Activated naive CD8-positive, alpha-beta T cell treated with anti-CD3 and anti-CD28 coated beads, Interleukin-2, amount 10 ng/mL, durations not matched to agents 7 days and 5 days (primary cell): Measurements from ENCODE around the gene DDR2. TPM values are rescaled to one million over a fixed set of nuclear protein-coding genes. Genes with fewer than 3 reads are reported as not detected.

ENCODE experiments used
- ATAC-seq: fragments of 150-1000 bp; cut with Tn5 transposase; one replicate; pipeline ENCODE4 v1.10.0; 2021; ENCODE audit warnings: low read depth, moderate library complexity
- POLR2A ChIA-PET: fragments of 350-600 bp; sonication (Branson Sonifier 250); formaldehyde crosslinking; loops from one replicate; lab custom pipeline; 2021; ENCODE audit warnings: antibody characterized with exemption; lab: Charles Lee
- DNase-seq: peaks from one replicate; pipeline ENCODE4 v3.0.0; 2021
- H3K27ac Mint-ChIP-seq: one replicate; pipeline ENCODE4 v1.8.0; 2022; ENCODE audit warnings: mild to moderate bottlenecking, mixed read lengths
- H3K27me3 Mint-ChIP-seq: one replicate; pipeline ENCODE4 v1.8.0; 2022; ENCODE audit warnings: mild to moderate bottlenecking, moderate library complexity, mixed read lengths
- H3K36me3 Mint-ChIP-seq: one replicate; pipeline ENCODE4 v1.8.0; 2021; ENCODE audit warnings: mild to moderate bottlenecking, mixed read lengths
- H3K4me1 Mint-ChIP-seq: one replicate; pipeline ENCODE4 v1.8.0; 2021; ENCODE audit warnings: mixed read lengths
- H3K4me3 Mint-ChIP-seq: one replicate; pipeline ENCODE4 v1.8.0; 2022; ENCODE audit warnings: mild to moderate bottlenecking, moderate library complexity, mixed read lengths
- H3K9me3 Mint-ChIP-seq: one replicate; pipeline ENCODE4 v1.8.0; 2021; ENCODE audit warnings: mixed read lengths
- total RNA-seq, 2 experiments: library from RNA; stranded (reverse); gene quantifications; one replicate each; pipeline ENCODE4 v1.2.3, GENCODE V29; 2021

DDR2 gene
- total RNA-seq, 2 experiments from 2014 or later = 0.14 to 0.34 TPM

DNA sequence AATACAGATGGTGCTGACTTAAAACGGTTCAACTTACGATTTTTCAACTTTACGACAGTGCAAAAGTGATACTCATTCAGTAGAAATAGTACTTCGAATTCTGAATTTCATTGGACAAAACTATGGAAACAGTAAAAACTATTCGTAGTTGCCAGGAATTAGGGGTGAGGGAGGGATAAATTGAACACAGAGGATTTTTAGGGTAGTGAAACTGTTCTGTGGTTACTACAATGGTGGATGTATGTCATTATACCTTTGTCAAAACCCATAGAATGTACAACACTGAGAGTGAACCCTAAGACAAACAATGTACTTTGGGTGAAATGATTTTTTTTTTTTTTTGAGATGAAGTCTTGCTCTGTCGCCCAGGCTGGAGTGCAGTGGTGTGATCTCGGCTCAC is 7.5 kb downstream of the DDR2 start:
- no peak overlapping the region for H3K27ac Mint-ChIP-seq
- H3K36me3 Mint-ChIP-seq = no peaks in the 10 kb centered on the region
- POLR2A ChIA-PET = no interaction called here
- ATAC-seq = no peak
- no peaks in the 10 kb centered on the region for H3K9me3 Mint-ChIP-seq
- H3K4me1 Mint-ChIP-seq = no peaks in the 10 kb centered on the region
- H3K4me3 Mint-ChIP-seq = no peak overlapping the region
- H3K27me3 Mint-ChIP-seq = peaks cover 3% of the 10 kb centered on the region
- DNase-seq = no peak

DNA sequence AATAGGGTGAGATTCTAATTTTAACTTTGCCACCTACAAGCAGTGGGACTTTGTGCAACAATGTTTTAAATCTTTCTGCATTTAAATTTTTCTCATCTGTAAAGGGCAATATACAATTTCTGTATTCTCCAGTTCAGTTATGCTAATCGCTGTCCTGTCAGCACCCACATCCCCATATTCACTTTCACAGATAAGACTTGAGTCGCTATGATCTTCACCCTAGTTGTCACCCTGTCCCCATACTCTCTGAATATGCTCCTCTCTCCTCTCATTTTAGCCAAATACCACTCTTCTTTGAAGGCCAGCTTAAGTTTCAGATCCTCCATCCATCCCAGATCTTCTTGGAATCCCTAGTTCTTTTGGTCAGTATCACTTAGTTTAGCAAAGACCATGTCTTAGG is 8.8 kb downstream of the DDR2 start:
- H3K27ac Mint-ChIP-seq = no peak overlapping the region
- no peak for ATAC-seq
- peaks cover 3% of the 10 kb centered on the region for H3K27me3 Mint-ChIP-seq
- DNase-seq = no peak
- POLR2A ChIA-PET = no interaction called here
- H3K4me3 Mint-ChIP-seq = no peak overlapping the region
- H3K36me3 Mint-ChIP-seq = no peaks in the 10 kb centered on the region
- no peaks in the 10 kb centered on the region for H3K9me3 Mint-ChIP-seq
- no peaks in the 10 kb centered on the region for H3K4me1 Mint-ChIP-seq

DNA sequence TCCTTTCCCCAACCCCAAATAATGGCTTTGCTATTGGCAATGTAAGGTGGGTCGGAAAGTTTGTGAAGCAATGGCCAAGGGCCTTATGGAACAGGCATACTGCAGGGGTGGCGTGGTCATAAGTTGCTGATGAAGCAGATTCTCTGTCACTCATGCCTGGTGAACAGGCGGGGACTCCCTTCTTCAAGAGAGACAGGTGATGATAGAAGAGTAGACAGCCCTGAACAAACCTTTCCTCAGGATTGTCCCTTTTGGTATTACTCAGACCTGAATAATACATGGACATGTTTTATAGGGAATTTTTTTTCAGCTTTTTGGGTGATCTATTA is 12.7 kb downstream of the DDR2 start:
- H3K36me3 Mint-ChIP-seq = no peaks in the 10 kb centered on the region
- peaks cover 6% of the 10 kb centered on the region for H3K27me3 Mint-ChIP-seq
- H3K27ac Mint-ChIP-seq = no peak overlapping the region
- ATAC-seq (no peak), DNase-seq (no peak)
- H3K4me3 Mint-ChIP-seq = no peak overlapping the region
- H3K4me1 Mint-ChIP-seq = no peaks in the 10 kb centered on the region
- POLR2A ChIA-PET = no interaction called here
- no peaks in the 10 kb centered on the region for H3K9me3 Mint-ChIP-seq

DNA sequence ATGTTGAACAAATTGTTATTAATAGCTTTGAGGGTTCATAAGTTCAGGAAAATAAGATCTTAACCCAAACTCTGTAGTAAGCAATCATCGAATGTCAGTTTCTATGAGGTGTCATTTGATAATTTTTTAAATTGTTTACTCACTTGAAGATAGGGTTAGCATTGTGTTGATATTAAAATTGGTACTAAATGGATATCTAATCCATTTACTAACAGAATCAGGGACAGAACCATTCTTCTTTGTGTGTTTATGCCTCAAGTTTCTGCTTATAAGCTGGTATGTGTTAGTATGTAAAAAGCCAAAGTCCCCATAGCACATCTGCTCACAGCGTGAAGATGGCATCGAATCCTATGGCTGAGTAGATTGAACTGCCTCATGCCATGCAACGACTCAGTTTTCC is 13.4 kb downstream of the DDR2 start:
- no peak for ATAC-seq
- H3K36me3 Mint-ChIP-seq = no peaks in the 10 kb centered on the region
- no peaks in the 10 kb centered on the region for H3K4me1 Mint-ChIP-seq
- H3K27ac Mint-ChIP-seq = no peak overlapping the region
- no peak for DNase-seq
- POLR2A ChIA-PET = no interaction called here
- H3K4me3 Mint-ChIP-seq = no peak overlapping the region
- H3K27me3 Mint-ChIP-seq = peaks cover 6% of the 10 kb centered on the region
- no peaks in the 10 kb centered on the region for H3K9me3 Mint-ChIP-seq

DNA sequence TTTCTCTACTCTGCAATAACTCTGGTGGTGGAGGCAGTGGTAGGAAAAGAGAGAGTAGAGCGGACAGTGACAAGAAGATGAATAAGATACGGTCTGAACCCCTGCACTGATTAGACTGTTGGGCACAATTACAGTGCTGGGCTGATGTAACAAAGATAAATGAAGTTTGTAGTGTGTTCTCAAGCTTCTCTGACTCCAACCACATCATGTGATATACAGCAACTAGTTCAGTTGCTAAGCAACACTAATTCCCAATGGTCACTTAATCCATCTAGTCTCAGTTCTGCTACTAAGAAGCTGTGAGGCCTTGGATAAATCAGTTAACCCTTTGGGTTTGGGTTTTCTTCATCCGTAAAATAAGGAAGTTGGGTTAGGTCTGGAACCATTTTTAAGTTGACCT is 17.3 kb downstream of the DDR2 start:
- Mint-ChIP-seq H3K4me1 (no peaks in the 10 kb centered on the region), H3K36me3 (no peaks in the 10 kb centered on the region), H3K27ac (no peak overlapping the region), H3K9me3 (no peaks in the 10 kb centered on the region), H3K27me3 (peaks cover 13% of the 10 kb centered on the region), H3K4me3 (no peak overlapping the region)
- DNase-seq = no peak
- no peak for ATAC-seq
- POLR2A ChIA-PET = no interaction called here

DNA sequence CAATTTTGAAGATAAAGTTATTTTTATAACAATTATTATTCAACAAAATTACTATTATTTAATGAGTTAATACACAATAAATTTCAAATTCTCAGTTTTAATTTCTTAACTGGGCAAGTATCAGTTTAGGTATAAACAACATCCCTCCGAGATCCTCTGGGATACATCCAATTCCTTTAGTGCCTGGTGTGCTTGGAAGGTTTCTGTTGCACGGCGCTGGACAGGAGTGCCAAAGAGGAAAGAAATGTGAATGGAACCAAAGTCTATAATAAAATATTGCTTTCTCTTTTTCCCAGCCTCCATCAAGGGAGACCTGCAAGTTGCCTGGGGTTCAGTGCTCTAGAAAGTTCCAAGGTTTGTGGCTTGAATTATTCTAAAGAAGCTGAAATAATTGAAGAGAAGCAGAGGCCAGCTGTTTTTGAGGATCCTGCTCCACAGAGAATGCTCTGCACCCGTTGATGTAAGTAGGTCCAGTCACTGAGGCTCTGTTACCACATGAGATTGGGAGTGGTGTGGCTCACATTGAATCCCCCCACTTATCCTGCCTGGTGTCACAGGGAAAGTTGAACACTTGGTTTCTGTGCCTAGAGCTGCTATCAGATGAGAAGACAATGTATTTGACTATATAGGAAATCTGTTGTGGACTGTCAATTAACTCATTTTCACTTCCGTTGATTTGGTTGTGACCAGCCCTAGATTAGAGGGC is 22.8 kb downstream of the DDR2 start:
- H3K9me3 Mint-ChIP-seq = no peaks in the 10 kb centered on the region
- H3K4me3 Mint-ChIP-seq = no peak overlapping the region
- POLR2A ChIA-PET = no interaction called here
- no peak overlapping the region for H3K27ac Mint-ChIP-seq
- ATAC-seq (no peak), DNase-seq (no peak)
- no peaks in the 10 kb centered on the region for H3K4me1 Mint-ChIP-seq
- peaks cover 14% of the 10 kb centered on the region for H3K27me3 Mint-ChIP-seq
- H3K36me3 Mint-ChIP-seq = no peaks in the 10 kb centered on the region

DNA sequence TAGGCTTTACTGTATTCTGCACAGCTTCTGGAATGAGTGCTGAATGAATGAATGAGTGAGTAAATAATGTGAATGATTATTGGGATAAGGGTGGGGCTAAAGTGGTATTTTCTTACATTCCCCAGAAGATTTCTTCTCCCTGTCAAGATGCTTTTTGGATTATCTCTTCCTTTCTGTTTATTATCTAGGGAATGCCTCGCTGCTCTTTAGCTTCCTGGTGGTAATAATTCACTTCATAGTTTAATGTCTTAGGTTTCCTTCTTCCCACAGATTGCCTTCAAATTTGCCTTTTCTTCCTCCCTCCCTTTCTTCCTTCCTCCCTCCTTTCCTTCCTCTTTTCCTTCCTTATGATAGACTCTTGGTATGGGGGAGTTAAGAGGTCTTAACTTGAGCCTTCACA is 24.0 kb downstream of the DDR2 start:
- ATAC-seq (no peak), DNase-seq (no peak)
- H3K27me3 Mint-ChIP-seq = peaks cover 10% of the 10 kb centered on the region
- H3K9me3 Mint-ChIP-seq = no peaks in the 10 kb centered on the region
- POLR2A ChIA-PET = no interaction called here
- H3K27ac Mint-ChIP-seq = no peak overlapping the region
- no peaks in the 10 kb centered on the region for H3K36me3 Mint-ChIP-seq
- H3K4me1 Mint-ChIP-seq = no peaks in the 10 kb centered on the region
- no peak overlapping the region for H3K4me3 Mint-ChIP-seq

DNA sequence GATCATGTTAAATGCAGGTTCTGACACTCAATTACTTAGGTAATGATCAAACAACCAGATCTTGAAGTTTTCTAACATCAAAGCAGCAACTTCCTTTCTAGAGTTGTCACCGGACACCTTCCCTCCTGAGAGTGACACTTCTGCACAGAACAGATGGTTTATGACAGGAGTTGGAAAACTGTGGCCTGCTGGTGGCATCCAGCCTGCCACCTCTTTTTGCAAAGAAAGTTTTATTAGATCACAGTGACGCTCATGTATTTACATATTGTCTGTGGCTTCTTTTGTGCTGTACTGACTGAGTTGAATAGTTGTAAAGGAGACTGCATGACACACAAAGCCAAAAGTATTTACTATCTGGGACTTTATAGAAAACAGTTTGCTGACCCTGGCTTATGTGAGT is 28.3 kb downstream of the DDR2 start:
- Mint-ChIP-seq H3K27ac (no peak overlapping the region), H3K4me1 (no peaks in the 10 kb centered on the region), H3K4me3 (no peak overlapping the region), H3K36me3 (no peaks in the 10 kb centered on the region), H3K27me3 (peaks cover 9% of the 10 kb centered on the region), H3K9me3 (no peaks in the 10 kb centered on the region)
- ATAC-seq (no peak), DNase-seq (no peak)
- POLR2A ChIA-PET = no interaction called here

DNA sequence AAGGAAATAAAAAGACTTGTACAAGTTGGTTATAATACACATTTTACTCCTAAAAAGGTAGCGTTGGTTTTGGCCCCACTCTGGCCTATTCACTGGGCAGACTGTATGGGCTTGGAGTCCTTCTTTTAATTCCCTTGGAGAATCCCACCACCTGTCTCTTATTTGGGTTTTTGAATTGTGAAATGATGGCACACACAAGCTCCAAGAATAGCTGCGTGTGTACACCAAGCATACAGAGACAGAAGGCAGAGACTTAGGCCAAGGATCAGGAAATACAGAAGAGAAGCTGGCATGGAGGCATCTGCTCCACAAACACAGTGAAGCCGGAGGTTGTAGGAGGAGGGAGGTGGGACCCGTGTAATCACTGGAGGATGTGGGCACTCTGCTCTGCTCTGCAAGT is 29.1 kb downstream of the DDR2 start:
- H3K9me3 Mint-ChIP-seq = no peaks in the 10 kb centered on the region
- ATAC-seq (no peak), DNase-seq (no peak)
- no peak overlapping the region for H3K27ac Mint-ChIP-seq
- H3K4me1 Mint-ChIP-seq = no peaks in the 10 kb centered on the region
- H3K4me3 Mint-ChIP-seq = no peak overlapping the region
- H3K36me3 Mint-ChIP-seq = no peaks in the 10 kb centered on the region
- POLR2A ChIA-PET = no interaction called here
- H3K27me3 Mint-ChIP-seq = peaks cover 14% of the 10 kb centered on the region

DNA sequence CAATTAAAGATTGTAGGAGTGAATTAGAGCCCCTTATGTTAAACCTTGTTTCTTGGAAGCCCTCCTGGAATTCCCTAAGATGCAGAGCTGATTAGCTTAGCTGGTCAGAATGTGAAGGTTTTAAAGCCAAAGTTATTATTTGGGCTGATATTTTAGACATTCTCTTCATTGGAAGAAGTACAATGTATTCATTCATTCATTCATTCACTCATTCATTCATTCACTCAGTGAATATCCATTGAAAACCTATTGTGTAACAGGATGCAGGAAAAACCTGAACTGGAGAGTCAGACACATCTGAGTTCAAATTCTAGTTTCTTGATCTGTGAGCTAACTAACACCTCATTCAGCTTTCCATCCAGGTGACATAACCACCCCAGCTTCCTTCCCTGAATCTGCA is 29.7 kb downstream of the DDR2 start:
- Mint-ChIP-seq H3K36me3 (no peaks in the 10 kb centered on the region), H3K27me3 (peaks cover 14% of the 10 kb centered on the region), H3K9me3 (no peaks in the 10 kb centered on the region), H3K27ac (no peak overlapping the region), H3K4me3 (no peak overlapping the region), H3K4me1 (no peaks in the 10 kb centered on the region)
- DNase-seq (no peak), ATAC-seq (no peak)
- POLR2A ChIA-PET = no interaction called here

DNA sequence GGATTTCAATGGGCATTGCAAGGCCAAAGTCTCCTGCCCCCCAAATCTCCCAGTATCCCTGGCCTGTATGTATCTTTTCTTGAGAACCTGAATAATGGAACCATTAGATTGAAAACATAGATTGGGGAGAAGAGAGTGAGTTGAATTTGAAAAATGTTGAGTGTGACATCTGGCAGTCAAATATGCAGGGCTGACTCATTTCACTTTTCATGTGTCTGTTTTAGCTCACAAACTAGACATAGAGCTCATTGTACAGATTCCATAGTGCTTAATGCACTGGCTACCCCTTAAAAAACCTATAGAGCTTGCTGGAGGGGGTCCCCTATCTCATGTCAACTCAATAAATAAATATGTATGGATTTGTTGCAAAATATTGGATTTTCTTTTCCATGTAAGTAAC is 30.8 kb downstream of the DDR2 start:
- no peaks in the 10 kb centered on the region for H3K9me3 Mint-ChIP-seq
- peaks cover 15% of the 10 kb centered on the region for H3K27me3 Mint-ChIP-seq
- no peak overlapping the region for H3K27ac Mint-ChIP-seq
- POLR2A ChIA-PET = no interaction called here
- no peaks in the 10 kb centered on the region for H3K4me1 Mint-ChIP-seq
- H3K4me3 Mint-ChIP-seq = no peak overlapping the region
- DNase-seq (no peak), ATAC-seq (no peak)
- no peaks in the 10 kb centered on the region for H3K36me3 Mint-ChIP-seq

DNA sequence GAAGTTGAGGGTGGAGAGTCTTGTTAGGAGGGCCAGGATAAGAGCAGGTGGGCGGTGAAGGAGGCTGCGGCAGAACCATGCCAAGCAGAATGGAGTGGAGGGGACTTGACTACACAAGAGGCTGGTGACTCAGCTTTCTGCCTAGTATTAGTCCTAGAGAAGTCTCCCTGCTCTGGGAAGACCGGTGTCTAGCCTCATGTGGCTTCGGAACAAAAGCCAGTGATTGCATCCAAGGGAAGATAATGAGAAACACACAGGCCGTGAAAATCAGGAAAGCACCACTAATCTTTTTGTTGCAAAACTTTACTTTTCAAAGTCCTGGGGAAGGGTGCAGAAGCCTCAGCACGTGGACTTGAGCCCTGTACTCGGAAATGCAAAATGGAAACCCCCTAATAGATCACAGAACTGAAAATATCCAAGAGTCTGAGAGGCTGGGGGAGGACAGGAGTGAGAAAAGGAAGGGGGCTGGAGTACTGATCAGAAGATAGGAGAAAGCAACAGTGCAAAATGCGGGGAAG is 31.4 kb downstream of the DDR2 start:
- no peak overlapping the region for H3K27ac Mint-ChIP-seq
- DNase-seq = no peak
- H3K4me1 Mint-ChIP-seq = no peaks in the 10 kb centered on the region
- no peak overlapping the region for H3K4me3 Mint-ChIP-seq
- POLR2A ChIA-PET = no interaction called here
- H3K9me3 Mint-ChIP-seq = no peaks in the 10 kb centered on the region
- H3K27me3 Mint-ChIP-seq = peaks cover 15% of the 10 kb centered on the region
- H3K36me3 Mint-ChIP-seq = no peaks in the 10 kb centered on the region
- no peak for ATAC-seq

DNA sequence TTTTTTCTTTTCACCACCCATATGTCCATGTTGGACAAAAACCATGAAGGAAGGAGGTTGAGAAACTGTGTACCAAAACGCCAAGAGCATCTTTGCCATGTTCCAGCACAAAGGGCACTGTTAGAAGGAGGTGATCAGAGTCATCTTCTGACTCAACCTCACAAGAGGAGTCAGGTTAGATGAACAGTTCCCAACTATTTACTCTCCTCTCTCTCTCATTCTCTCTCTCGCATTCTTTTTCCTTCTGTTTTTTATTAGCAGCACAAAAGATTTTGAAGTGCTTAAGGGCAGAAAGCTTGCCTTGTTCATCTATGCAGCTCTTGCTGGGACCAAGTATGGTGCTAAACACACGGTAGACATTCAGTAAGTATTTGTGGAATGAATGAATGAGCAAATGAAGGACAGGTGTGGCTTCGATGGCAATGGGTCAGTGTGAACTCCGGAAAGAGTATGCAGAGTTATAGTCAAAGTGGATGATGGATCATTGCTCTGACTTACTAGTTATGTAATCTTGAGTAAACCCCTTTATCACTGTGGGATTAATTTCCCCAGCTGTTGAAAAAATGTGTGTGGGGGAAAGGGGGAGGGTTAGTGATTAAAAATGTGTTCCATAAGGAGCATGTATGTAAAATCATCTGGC is 33.9 kb downstream of the DDR2 start:
- no peak for DNase-seq
- Mint-ChIP-seq H3K27me3 (peaks cover 15% of the 10 kb centered on the region), H3K27ac (no peak overlapping the region), H3K4me3 (no peak overlapping the region), H3K36me3 (no peaks in the 10 kb centered on the region), H3K9me3 (no peaks in the 10 kb centered on the region), H3K4me1 (no peaks in the 10 kb centered on the region)
- POLR2A ChIA-PET = no interaction called here
- no peak for ATAC-seq

DNA sequence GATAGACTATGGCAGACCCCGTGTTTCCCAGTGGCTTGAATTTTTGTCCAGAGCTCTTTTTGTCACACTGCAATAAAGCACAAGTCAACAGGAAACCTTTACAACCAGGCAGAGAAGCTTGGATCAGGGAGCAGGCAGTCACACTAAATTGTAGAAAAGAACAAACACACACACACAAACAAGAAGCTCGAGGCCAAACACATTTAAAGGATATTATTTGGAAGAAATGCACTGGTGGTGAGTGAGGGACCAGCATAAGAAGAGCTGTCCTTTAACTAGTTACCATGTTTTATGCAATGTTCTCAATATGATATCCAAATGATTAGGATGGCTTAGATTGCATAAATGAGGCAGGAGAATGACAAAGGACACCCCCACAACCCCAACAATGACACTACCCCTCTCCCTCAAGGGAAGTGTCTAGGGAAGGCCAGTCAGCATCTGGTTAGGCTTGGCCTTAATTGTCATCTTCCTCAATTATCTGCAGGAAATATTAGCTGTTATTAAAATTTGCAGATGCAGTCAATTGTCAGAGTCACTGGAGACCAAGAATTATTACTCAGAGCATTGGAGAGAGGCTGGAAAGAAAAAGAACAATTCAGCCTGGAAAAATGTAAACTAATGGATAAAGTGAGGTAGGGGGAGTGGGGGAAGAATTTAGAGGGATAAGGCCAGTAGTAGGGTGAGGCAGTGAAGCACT is 35.3 kb downstream of the DDR2 start:
- ATAC-seq (no peak), DNase-seq (no peak)
- H3K4me3 Mint-ChIP-seq = no peak overlapping the region
- POLR2A ChIA-PET = no interaction called here
- H3K36me3 Mint-ChIP-seq = no peaks in the 10 kb centered on the region
- no peaks in the 10 kb centered on the region for H3K9me3 Mint-ChIP-seq
- H3K4me1 Mint-ChIP-seq = no peaks in the 10 kb centered on the region
- H3K27me3 Mint-ChIP-seq = peaks cover 15% of the 10 kb centered on the region
- no peak overlapping the region for H3K27ac Mint-ChIP-seq
